GM10266 (cell line): Measurements from ENCODE around the gene ASTN1.

Source experiments
- DNase-seq: peaks from one replicate; pipeline ENCODE4 v3.0.0; 2012; ENCODE audit errors: extremely low spot score
- CTCF ChIP-seq: IDR thresholded peaks from 2 replicates; pipeline ENCODE4 v1.5.1; 2012; ENCODE audit warnings: mild to moderate bottlenecking, low read depth; ENCODE audit not compliant: control insufficient read depth, insufficient read depth; ENCODE audit errors: missing control alignments

The ASTN1 gene

GRCh38 chr1:177138347-177138746 is 26.2 kb downstream of the ASTN1 start:
- no peak for TF ChIP-seq CTCF
- no peak for DNase-seq

DNA sequence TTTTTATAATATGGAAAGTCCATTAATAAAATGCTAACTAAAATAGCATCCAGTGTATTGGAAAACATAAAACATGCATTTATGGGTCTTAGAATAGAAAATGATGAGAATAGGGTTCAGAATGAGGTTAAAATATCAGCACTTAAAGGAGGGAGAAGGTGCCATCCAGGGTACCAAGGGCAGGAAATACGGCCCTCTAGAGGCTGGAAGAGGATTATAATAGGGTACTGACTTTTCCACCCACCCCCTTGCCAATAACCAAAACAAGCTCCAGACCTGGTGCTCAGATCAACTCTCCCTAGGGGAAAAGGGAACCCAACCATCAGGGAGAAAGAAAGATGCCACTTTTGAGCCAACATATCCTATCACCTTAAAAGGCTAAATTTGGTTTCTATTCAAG is 26.7 kb downstream of the ASTN1 start:
- no peak for TF ChIP-seq CTCF
- DNase-seq = no peak

DNA sequence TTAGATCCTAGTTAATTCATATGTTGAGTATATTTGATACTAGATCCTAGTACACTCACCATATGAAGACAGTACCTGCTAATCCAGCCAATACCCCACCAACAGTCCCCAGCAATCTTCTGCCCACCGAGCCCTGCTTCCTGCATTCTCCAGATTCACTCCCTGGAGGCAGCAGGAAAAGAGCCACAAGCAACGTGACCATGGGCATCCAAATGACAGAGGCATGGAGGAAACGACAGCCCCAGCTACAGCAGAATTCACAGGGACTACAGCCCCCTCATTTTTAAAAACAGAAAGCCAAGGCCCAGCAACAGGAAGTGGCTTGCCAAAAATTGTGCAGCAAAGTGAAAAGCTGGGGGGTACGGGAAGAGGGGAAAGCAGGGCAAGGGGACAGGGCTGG is 29.3 kb downstream of the ASTN1 start:
- no peak for DNase-seq
- TF ChIP-seq CTCF = no peak

GRCh38 chr1:177133977-177134538 is 30.5 kb downstream of the ASTN1 start:
- no peak for DNase-seq
- no peak for TF ChIP-seq CTCF

DNA sequence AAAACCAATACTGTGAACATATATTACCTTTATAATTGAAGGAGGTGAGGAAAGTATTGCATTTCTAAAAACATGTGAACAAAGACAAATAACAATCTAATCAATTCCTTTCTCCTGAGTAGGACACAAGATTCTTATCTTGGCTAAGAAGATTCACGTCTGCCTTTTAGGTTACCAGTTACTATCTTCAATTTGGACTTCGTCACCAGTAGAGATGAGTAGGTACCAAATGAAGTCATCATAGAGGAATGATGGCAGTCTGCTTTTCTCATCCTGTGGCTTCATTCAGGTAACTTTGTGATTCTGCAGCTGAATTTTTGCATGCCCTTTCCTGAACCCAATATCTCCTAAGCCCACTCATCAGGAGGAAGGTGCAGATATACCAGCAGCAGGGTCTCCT is 32.4 kb downstream of the ASTN1 start:
- DNase-seq = no peak
- no peak for TF ChIP-seq CTCF

DNA sequence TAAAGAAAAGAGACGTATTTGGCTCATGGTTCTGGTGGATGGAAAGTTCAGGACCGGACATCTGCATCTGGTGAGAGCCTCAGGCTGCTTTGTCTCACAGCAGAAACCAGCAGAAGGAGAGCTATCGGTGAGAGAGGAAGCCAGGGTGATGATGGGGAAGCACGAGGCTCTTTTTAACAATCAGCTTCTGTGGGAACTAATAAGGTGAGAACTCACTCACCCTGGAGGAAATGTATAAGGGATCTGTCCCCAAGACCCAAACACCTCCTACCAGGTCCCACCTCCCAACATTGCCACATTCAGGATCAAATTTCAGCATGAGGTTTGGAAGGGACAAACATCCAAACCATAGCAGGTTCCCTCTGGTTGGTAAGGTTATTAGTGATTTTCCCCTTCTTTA is 32.8 kb downstream of the ASTN1 start:
- DNase-seq = no peak
- no peak for TF ChIP-seq CTCF

- DNase-seq = no peak
- TF ChIP-seq CTCF = no peak
Measured at GRCh38 chr1:177130451-177130945, 34.0 kb downstream of the ASTN1 start.
